ENCODE data around the gene AGPAT2. TPM values are rescaled to one million over a fixed set of nuclear protein-coding genes. Genes with fewer than 3 reads are reported as not detected.

The AGPAT2 gene
- total RNA-seq, 1 donor from 2014 or later: 41.9 TPM

- TF ChIP-seq CTCF (IDR thresholded peaks at IDR 0.05; ENCODE audit: insufficient read depth, low read length, severe bottlenecking): no peak
- no peak overlapping the region for H3K4me3 ChIP-seq (ENCODE audit: low read depth, low read length)
- no peaks in the 10 kb centered on the region for H3K27me3 ChIP-seq (ENCODE audit: control insufficient read depth, insufficient read depth, low read length)
- FAIRE-seq: no peak
- DNase-seq (ENCODE audit: low read depth): no peak
- H3K36me3 ChIP-seq (ENCODE audit: control insufficient read depth, insufficient read depth, low read length): no peaks in the 10 kb centered on the region
Measured at GRCh38 chr9:136667214-136667939, 19.9 kb downstream of the AGPAT2 start.

GRCh38 chr9:136666372-136667213 lies 20.7 kb downstream of the AGPAT2 start:
- H3K27me3 ChIP-seq (ENCODE audit: control insufficient read depth, insufficient read depth, low read length): no peaks in the 10 kb centered on the region
- TF ChIP-seq CTCF (IDR thresholded peaks at IDR 0.05; ENCODE audit: insufficient read depth, low read length, severe bottlenecking): no peak
- peak overlapping the region; percentile 32 for H3K4me3 ChIP-seq (ENCODE audit: low read depth, low read length)
- H3K36me3 ChIP-seq (ENCODE audit: control insufficient read depth, insufficient read depth, low read length): no peaks in the 10 kb centered on the region
- DNase-seq (ENCODE audit: low read depth) (no peak), FAIRE-seq (no peak)

- no peaks in the 10 kb centered on the region for H3K36me3 ChIP-seq (ENCODE audit: control insufficient read depth, insufficient read depth, low read length)
- no peak for DNase-seq (ENCODE audit: low read depth)
- peak overlapping the region; percentile 32 for H3K4me3 ChIP-seq (ENCODE audit: low read depth, low read length)
- FAIRE-seq: no peak
- TF ChIP-seq CTCF (IDR thresholded peaks at IDR 0.05; ENCODE audit: insufficient read depth, low read length, severe bottlenecking): no peak
- no peaks in the 10 kb centered on the region for H3K27me3 ChIP-seq (ENCODE audit: control insufficient read depth, insufficient read depth, low read length)
Measured at GRCh38 chr9:136665704-136666371, 21.4 kb downstream of the AGPAT2 start.

GRCh38 chr9:136665111-136665703 lies 22.1 kb downstream of the AGPAT2 start:
- Histone ChIP-seq H3K36me3 (ENCODE audit: control insufficient read depth, insufficient read depth, low read length) (no peaks in the 10 kb centered on the region), H3K4me3 (ENCODE audit: low read depth, low read length) (peak overlapping the region; percentile 32), H3K27me3 (ENCODE audit: control insufficient read depth, insufficient read depth, low read length) (no peaks in the 10 kb centered on the region)
- peak; percentile 27 for TF ChIP-seq CTCF (IDR thresholded peaks at IDR 0.05; ENCODE audit: insufficient read depth, low read length, severe bottlenecking)
- DNase-seq (ENCODE audit: low read depth) (no peak), FAIRE-seq (no peak)

- DNase-seq (ENCODE audit: low read depth) (no peak), FAIRE-seq (no peak)
- no peak for TF ChIP-seq CTCF (IDR thresholded peaks at IDR 0.05; ENCODE audit: insufficient read depth, low read length, severe bottlenecking)
- no peak overlapping the region for H3K4me3 ChIP-seq (ENCODE audit: low read depth, low read length)
- no peaks in the 10 kb centered on the region for H3K27me3 ChIP-seq (ENCODE audit: control insufficient read depth, insufficient read depth, low read length)
- H3K36me3 ChIP-seq (ENCODE audit: control insufficient read depth, insufficient read depth, low read length): no peaks in the 10 kb centered on the region
Measured at GRCh38 chr9:136664000-136664915, 23.0 kb downstream of the AGPAT2 start.
